Activated naive CD8-positive, alpha-beta T cell (primary cell): ENCODE results near the gene KIF6.

Experiments used
- H3K27ac Mint-ChIP-seq: one replicate; pipeline ENCODE4 v1.8.0; 2021; ENCODE audit warnings: mixed read lengths
- H3K27me3 Mint-ChIP-seq: one replicate; pipeline ENCODE4 v1.8.0; 2021; ENCODE audit warnings: mixed read lengths
- H3K36me3 Mint-ChIP-seq: one replicate; pipeline ENCODE4 v1.8.0; 2021; ENCODE audit warnings: mixed read lengths
- H3K4me1 Mint-ChIP-seq: one replicate; pipeline ENCODE4 v1.8.0; 2021; ENCODE audit warnings: low read depth, mixed read lengths
- H3K4me3 Mint-ChIP-seq: one replicate; pipeline ENCODE4 v1.8.0; 2021; ENCODE audit warnings: mild to moderate bottlenecking, mixed read lengths
- H3K9me3 Mint-ChIP-seq: one replicate; pipeline ENCODE4 v1.8.0; 2021; ENCODE audit warnings: low read depth, mixed read lengths

KIF6 gene

GRCh38 chr6:39421383-39422225, 303.6 kb downstream of the KIF6 start:
- no peaks in the 10 kb centered on the region for H3K9me3 Mint-ChIP-seq
- H3K4me3 Mint-ChIP-seq: no peak overlapping the region
- H3K36me3 Mint-ChIP-seq: no peaks in the 10 kb centered on the region
- H3K27ac Mint-ChIP-seq: no peak overlapping the region
- no peaks in the 10 kb centered on the region for H3K27me3 Mint-ChIP-seq
- peaks cover 5% of the 10 kb centered on the region for H3K4me1 Mint-ChIP-seq

GRCh38 chr6:39420300-39421265, 304.6 kb downstream of the KIF6 start:
- H3K27me3 Mint-ChIP-seq: no peaks in the 10 kb centered on the region

GRCh38 chr6:39419607-39420006, 305.6 kb downstream of the KIF6 start:
- no peaks in the 10 kb centered on the region for H3K4me1 Mint-ChIP-seq
- no peak overlapping the region for H3K4me3 Mint-ChIP-seq
- H3K9me3 Mint-ChIP-seq: no peaks in the 10 kb centered on the region
- H3K27me3 Mint-ChIP-seq: no peaks in the 10 kb centered on the region
- H3K27ac Mint-ChIP-seq: no peak overlapping the region
- no peaks in the 10 kb centered on the region for H3K36me3 Mint-ChIP-seq

More at GRCh38 chr6:39420300-39421265, 304.6 kb downstream of the KIF6 start:
- Mint-ChIP-seq H3K36me3 (no peaks in the 10 kb centered on the region), H3K27ac (no peak overlapping the region), H3K4me3 (no peak overlapping the region), H3K4me1 (no peaks in the 10 kb centered on the region), H3K9me3 (no peaks in the 10 kb centered on the region)

- Mint-ChIP-seq H3K4me3 (no peak overlapping the region), H3K9me3 (no peaks in the 10 kb centered on the region), H3K27me3 (no peaks in the 10 kb centered on the region), H3K27ac (no peak overlapping the region), H3K4me1 (no peaks in the 10 kb centered on the region), H3K36me3 (no peaks in the 10 kb centered on the region)
Observed at GRCh38 chr6:39417440-39417839, 307.8 kb downstream of the KIF6 start.

GRCh38 chr6:39416728-39417127, 308.5 kb downstream of the KIF6 start:
- Mint-ChIP-seq H3K4me1 (no peaks in the 10 kb centered on the region), H3K27ac (no peak overlapping the region), H3K27me3 (no peaks in the 10 kb centered on the region), H3K36me3 (no peaks in the 10 kb centered on the region), H3K4me3 (no peak overlapping the region), H3K9me3 (no peaks in the 10 kb centered on the region)

GRCh38 chr6:39416026-39416425, 309.2 kb downstream of the KIF6 start:
- no peaks in the 10 kb centered on the region for H3K27me3 Mint-ChIP-seq
- no peaks in the 10 kb centered on the region for H3K36me3 Mint-ChIP-seq
- no peaks in the 10 kb centered on the region for H3K4me1 Mint-ChIP-seq
- H3K9me3 Mint-ChIP-seq: no peaks in the 10 kb centered on the region
- H3K4me3 Mint-ChIP-seq: no peak overlapping the region
- H3K27ac Mint-ChIP-seq: no peak overlapping the region

- Mint-ChIP-seq H3K27ac (no peak overlapping the region), H3K9me3 (no peaks in the 10 kb centered on the region), H3K4me3 (no peak overlapping the region), H3K27me3 (no peaks in the 10 kb centered on the region), H3K36me3 (no peaks in the 10 kb centered on the region), H3K4me1 (no peaks in the 10 kb centered on the region)
Observed at GRCh38 chr6:39415482-39415881, 309.7 kb downstream of the KIF6 start.

GRCh38 chr6:39411465-39411864, 313.7 kb downstream of the KIF6 start:
- Mint-ChIP-seq H3K36me3 (no peaks in the 10 kb centered on the region), H3K4me1 (no peaks in the 10 kb centered on the region), H3K4me3 (no peak overlapping the region), H3K9me3 (no peaks in the 10 kb centered on the region), H3K27me3 (no peaks in the 10 kb centered on the region), H3K27ac (no peak overlapping the region)

- no peaks in the 10 kb centered on the region for H3K9me3 Mint-ChIP-seq
- no peaks in the 10 kb centered on the region for H3K27me3 Mint-ChIP-seq
- no peaks in the 10 kb centered on the region for H3K4me1 Mint-ChIP-seq
- no peak overlapping the region for H3K4me3 Mint-ChIP-seq
- no peak overlapping the region for H3K27ac Mint-ChIP-seq
- no peaks in the 10 kb centered on the region for H3K36me3 Mint-ChIP-seq
Observed at GRCh38 chr6:39411001-39411400, 314.2 kb downstream of the KIF6 start.

GRCh38 chr6:39409889-39410288, 315.3 kb downstream of the KIF6 start:
- H3K27ac Mint-ChIP-seq: no peak overlapping the region

GRCh38 chr6:39407446-39407993, 317.7 kb downstream of the KIF6 start:
- Mint-ChIP-seq H3K36me3 (no peaks in the 10 kb centered on the region), H3K27ac (no peak overlapping the region), H3K4me1 (no peaks in the 10 kb centered on the region), H3K27me3 (no peaks in the 10 kb centered on the region), H3K4me3 (no peak overlapping the region), H3K9me3 (no peaks in the 10 kb centered on the region)

More at GRCh38 chr6:39409889-39410288, 315.3 kb downstream of the KIF6 start:
- Mint-ChIP-seq H3K4me3 (no peak overlapping the region), H3K4me1 (no peaks in the 10 kb centered on the region), H3K36me3 (no peaks in the 10 kb centered on the region), H3K27me3 (no peaks in the 10 kb centered on the region), H3K9me3 (no peaks in the 10 kb centered on the region)

GRCh38 chr6:39404312-39404711, 320.9 kb downstream of the KIF6 start:
- Mint-ChIP-seq H3K36me3 (no peaks in the 10 kb centered on the region), H3K27me3 (no peaks in the 10 kb centered on the region), H3K4me1 (no peaks in the 10 kb centered on the region), H3K27ac (no peak overlapping the region), H3K4me3 (no peak overlapping the region), H3K9me3 (no peaks in the 10 kb centered on the region)

- Mint-ChIP-seq H3K36me3 (no peaks in the 10 kb centered on the region), H3K9me3 (no peaks in the 10 kb centered on the region)
Observed at GRCh38 chr6:39403304-39403703, 321.9 kb downstream of the KIF6 start.

GRCh38 chr6:39402239-39402751, 322.9 kb downstream of the KIF6 start:
- Mint-ChIP-seq H3K27me3 (no peaks in the 10 kb centered on the region), H3K9me3 (no peaks in the 10 kb centered on the region), H3K27ac (no peak overlapping the region), H3K4me1 (no peaks in the 10 kb centered on the region), H3K36me3 (no peaks in the 10 kb centered on the region), H3K4me3 (no peak overlapping the region)

More at GRCh38 chr6:39403304-39403703, 321.9 kb downstream of the KIF6 start:
- no peaks in the 10 kb centered on the region for H3K4me1 Mint-ChIP-seq
- no peaks in the 10 kb centered on the region for H3K27me3 Mint-ChIP-seq
- no peak overlapping the region for H3K4me3 Mint-ChIP-seq
- no peak overlapping the region for H3K27ac Mint-ChIP-seq

- Mint-ChIP-seq H3K27me3 (no peaks in the 10 kb centered on the region), H3K4me3 (no peak overlapping the region), H3K36me3 (no peaks in the 10 kb centered on the region), H3K4me1 (no peaks in the 10 kb centered on the region), H3K9me3 (no peaks in the 10 kb centered on the region), H3K27ac (no peak overlapping the region)
Observed at GRCh38 chr6:39401376-39401775, 323.8 kb downstream of the KIF6 start.
